ENCODE results near the gene BLMH. TPM values are rescaled to one million over a fixed set of nuclear protein-coding genes. Genes with fewer than 3 reads are reported as not detected.

Gene BLMH
- total and polyA plus RNA-seq, 9 donors: 12.9 to 32.0 (median 23.1) TPM

DNA sequence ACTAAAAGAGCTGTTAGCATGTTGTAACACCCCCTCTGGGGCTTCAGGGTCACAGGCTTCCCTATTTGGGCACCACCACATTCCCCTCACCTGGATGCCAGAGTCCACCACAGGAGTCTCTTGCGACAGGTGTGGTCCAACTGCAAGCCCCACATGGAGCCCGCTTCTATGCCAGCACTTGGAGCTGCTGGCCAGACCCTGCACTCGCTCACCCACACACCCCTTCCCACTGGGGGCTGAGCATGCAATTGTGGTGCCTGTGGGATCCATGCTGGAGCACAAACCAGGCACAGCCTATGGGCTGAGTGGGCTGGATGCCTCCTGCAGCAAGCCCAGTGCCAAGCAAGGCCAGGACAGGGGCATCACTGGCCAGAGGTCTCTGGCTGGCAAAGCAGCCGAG lies 6.0 kb upstream of the BLMH start:
- no peaks in the 10 kb centered on the region for H3K27me3 ChIP-seq
- TF ChIP-seq, protein P1, sequence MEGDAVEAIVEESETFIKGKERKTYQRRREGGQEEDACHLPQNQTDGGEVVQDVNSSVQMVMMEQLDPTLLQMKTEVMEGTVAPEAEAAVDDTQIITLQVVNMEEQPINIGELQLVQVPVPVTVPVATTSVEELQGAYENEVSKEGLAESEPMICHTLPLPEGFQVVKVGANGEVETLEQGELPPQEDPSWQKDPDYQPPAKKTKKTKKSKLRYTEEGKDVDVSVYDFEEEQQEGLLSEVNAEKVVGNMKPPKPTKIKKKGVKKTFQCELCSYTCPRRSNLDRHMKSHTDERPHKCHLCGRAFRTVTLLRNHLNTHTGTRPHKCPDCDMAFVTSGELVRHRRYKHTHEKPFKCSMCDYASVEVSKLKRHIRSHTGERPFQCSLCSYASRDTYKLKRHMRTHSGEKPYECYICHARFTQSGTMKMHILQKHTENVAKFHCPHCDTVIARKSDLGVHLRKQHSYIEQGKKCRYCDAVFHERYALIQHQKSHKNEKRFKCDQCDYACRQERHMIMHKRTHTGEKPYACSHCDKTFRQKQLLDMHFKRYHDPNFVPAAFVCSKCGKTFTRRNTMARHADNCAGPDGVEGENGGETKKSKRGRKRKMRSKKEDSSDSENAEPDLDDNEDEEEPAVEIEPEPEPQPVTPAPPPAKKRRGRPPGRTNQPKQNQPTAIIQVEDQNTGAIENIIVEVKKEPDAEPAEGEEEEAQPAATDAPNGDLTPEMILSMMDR (IDR thresholded peaks at IDR 0.05): no peak
- TF ChIP-seq POLR2A (IDR thresholded peaks at IDR 0.05) (no peak), EP300 (IDR thresholded peaks at IDR 0.05) (no peak)
- intact Hi-C loops (cut with DNase I): no loop called here
- no peak overlapping the region for H3K4me3 ChIP-seq
- no peaks in the 10 kb centered on the region for H3K36me3 ChIP-seq
- no peaks in the 10 kb centered on the region for H3K4me1 ChIP-seq (ENCODE audit: insufficient read depth)
- H3K27ac ChIP-seq: no peak overlapping the region
- 92 to 98% (median 94%) methylated on average over 4 of the region's 4 CpGs for WGBS, 3 donors
- DNase-seq: no peak
- H3K9me3 ChIP-seq: no peaks in the 10 kb centered on the region

DNA sequence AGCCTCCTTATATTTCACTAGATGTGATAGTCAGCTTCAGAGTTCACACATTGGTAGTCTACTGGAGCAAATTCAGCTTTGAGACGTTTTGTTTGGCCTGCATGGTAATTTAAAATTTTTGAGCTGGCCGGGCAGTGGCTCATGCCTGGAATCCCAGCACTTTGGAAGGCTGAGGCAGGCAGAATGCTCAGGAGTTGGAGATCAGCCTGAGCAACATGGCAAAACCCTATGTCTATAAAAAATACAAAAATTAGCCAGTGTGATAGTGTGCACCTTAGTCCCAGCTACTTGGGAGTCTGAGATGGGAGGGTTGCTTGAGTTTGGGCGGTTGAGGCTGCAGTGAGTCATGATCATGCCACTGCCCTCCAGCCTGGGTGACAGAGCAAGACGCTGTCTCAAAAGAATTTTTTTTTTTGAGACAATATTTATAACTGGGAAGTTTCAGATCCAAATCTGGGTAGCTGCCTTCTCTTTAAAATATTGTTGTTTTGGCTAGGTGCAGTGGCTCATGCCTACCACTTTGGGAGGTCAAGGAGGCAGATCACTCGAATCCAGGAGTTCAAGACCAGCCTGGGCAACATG lies 4.8 kb upstream of the BLMH start:
- intact Hi-C loops (cut with DNase I): no loop called here
- H3K27me3 ChIP-seq: no peaks in the 10 kb centered on the region
- no peaks in the 10 kb centered on the region for H3K9me3 ChIP-seq
- H3K36me3 ChIP-seq: no peaks in the 10 kb centered on the region
- DNase-seq: no peak
- no peak overlapping the region for H3K27ac ChIP-seq
- H3K4me3 ChIP-seq: no peak overlapping the region
- H3K4me1 ChIP-seq (ENCODE audit: insufficient read depth): no peaks in the 10 kb centered on the region
- TF ChIP-seq POLR2A (IDR thresholded peaks at IDR 0.05) (no peak), EP300 (IDR thresholded peaks at IDR 0.05) (no peak)
- TF ChIP-seq, protein P1 (IDR thresholded peaks at IDR 0.05): no peak
- 50 to 62% (median 60%) methylated on average over 5 of the region's 5 CpGs for WGBS, 3 donors

DNA sequence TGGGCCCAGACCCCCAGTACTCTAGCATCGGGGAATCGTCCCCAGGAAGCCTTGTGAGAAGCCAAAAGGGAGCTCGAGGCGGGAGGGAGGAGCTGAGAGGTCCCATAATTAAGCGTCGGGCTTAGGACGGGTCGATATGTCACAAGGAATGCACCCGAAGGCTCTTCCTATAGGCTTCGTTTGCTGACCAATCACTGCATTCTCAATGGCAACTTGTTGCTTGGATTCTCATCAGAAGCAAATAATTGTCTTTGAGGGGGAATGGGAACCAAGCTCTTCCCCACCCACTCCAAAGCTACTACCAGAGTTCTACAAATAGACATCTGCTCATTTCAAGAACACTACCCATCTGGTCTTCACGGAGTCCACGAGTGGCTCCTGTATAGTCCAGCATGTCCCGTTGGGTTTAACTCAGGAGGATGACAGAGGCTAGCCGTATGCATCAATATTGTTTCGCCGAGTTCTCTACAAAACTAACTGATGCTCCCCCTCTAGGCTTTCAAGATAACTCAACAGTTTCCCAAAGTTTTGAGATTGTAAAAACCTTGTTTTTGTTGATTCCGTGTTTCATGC lies 628 bp upstream of the BLMH start:
- Histone ChIP-seq H3K27ac (peak overlapping the region; percentile 62 to 72), H3K4me3 (peak overlapping the region; percentile 98), H3K27me3 (no peaks in the 10 kb centered on the region), H3K4me1 (ENCODE audit: insufficient read depth) (no peaks in the 10 kb centered on the region), H3K36me3 (no peaks in the 10 kb centered on the region), H3K9me3 (no peaks in the 10 kb centered on the region)
- 27 to 29% (median 28%) methylated on average over 17 of the region's 17 CpGs for WGBS, 3 donors
- DNase-seq: no peak
- intact Hi-C loops (cut with DNase I): no loop called here
- TF ChIP-seq EP300 (IDR thresholded peaks at IDR 0.05): no peak
- TF ChIP-seq, protein P1 (IDR thresholded peaks at IDR 0.05): no peak
- TF ChIP-seq POLR2A (IDR thresholded peaks at IDR 0.05): no peak

DNA sequence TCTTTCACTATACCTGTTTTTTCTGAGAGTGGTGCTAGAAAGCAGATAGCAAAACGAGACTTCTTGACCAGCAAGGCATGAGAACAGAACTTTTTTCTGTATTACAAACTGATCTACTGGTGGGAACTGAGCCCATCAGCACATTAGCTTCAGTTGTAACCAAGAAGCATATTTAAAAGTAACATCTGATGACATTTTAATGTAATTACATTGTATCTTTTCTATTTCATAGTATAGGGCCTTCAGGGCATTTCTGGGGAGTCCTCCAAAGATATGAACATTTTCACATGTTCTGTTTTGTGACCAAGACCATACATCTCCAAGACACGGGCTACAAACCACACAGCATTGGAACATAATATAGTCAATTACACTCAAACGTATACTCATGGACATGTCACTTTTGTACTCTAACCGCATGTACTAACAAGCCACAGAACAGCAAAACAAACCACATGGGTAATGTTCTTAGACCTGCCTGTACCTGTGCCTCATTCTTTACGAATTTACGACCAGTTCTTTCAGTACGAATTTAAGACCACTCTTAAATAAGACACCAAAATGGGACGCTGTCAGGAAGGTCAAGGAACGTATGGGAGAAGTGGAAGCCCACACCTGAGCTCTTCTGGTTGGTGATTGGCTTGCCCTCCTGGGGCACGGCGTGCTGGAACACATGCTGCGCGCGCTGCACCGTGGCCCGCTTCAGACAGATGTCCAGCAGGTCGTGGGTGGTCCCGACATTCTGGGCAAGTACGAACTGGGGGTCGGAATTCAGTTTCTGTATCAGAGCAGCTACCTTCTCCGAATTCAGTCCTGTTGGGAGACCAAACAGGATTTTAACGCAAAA lies 825 bp downstream of the BLMH start:
- intact Hi-C loops (cut with DNase I): no loop called here
- TF ChIP-seq EP300 (IDR thresholded peaks at IDR 0.05) (no peak), POLR2A (IDR thresholded peaks at IDR 0.05) (no peak)
- TF ChIP-seq, protein P1 (IDR thresholded peaks at IDR 0.05): no peak
- WGBS, 3 donors: 3 to 4% (median 4%) methylated on average over 22 of the region's 22 CpGs
- Histone ChIP-seq H3K9me3 (no peaks in the 10 kb centered on the region), H3K27ac (no peak overlapping the region), H3K4me1 (ENCODE audit: insufficient read depth) (no peaks in the 10 kb centered on the region), H3K4me3 (peak overlapping the region; percentile 98), H3K27me3 (no peaks in the 10 kb centered on the region), H3K36me3 (no peaks in the 10 kb centered on the region)
- DNase-seq: peak; percentile 18 to 60 (median 39)

Data from ovary (tissue), 9 donors.